Ishikawa (cell line): Measurements from ENCODE around the gene CEP95.
A peak's percentile ranks its signal among the peaks of the same experiment; 100 is the strongest.

Experiments
- CEBPB ChIP-seq: IDR thresholded peaks from 2 replicates; pipeline ENCODE4 v1.6.1; 2012
- CREB1 ChIP-seq: IDR thresholded peaks from 2 replicates; pipeline ENCODE4 v1.6.1; 2012; ENCODE audit warnings: low read depth
- EGR1 ChIP-seq: IDR thresholded peaks from 2 replicates; pipeline ENCODE4 v1.6.1; 2012
- EP300 ChIP-seq: IDR thresholded peaks from 2 replicates; pipeline ENCODE4 v1.6.1; 2012; ENCODE audit warnings: borderline replicate concordance
- FOXM1 ChIP-seq: IDR thresholded peaks from 2 replicates; pipeline ENCODE4 v1.6.1; 2012; ENCODE audit warnings: low read depth, borderline replicate concordance
- NFIC ChIP-seq: IDR thresholded peaks from 2 replicates; pipeline ENCODE4 v1.6.1; 2012
- RAD21 ChIP-seq: IDR thresholded peaks from 2 replicates; pipeline ENCODE4 v1.6.1; 2012; ENCODE audit warnings: low read depth
- REST ChIP-seq: IDR thresholded peaks from 2 replicates; pipeline ENCODE4 v1.6.1; 2012; ENCODE audit warnings: low read depth, mild to moderate bottlenecking
- TAF1 ChIP-seq: IDR thresholded peaks from 2 replicates; pipeline ENCODE4 v1.6.1; 2012; ENCODE audit warnings: low read depth, mild to moderate bottlenecking
- TCF12 ChIP-seq: IDR thresholded peaks from 2 replicates; pipeline ENCODE4 v1.6.1; 2012; ENCODE audit warnings: low read depth
- TEAD4 ChIP-seq: IDR thresholded peaks from 2 replicates; pipeline ENCODE4 v1.6.1; 2012
- USF1 ChIP-seq: IDR thresholded peaks from 2 replicates; pipeline ENCODE4 v1.6.1; 2012
- YY1 ChIP-seq: IDR thresholded peaks from 2 replicates; pipeline ENCODE4 v1.6.1; 2012; ENCODE audit warnings: low read depth
- ZBTB7A ChIP-seq: IDR thresholded peaks from 2 replicates; pipeline ENCODE4 v1.6.1; 2012; ENCODE audit warnings: low read depth
- TF ChIP-seq, protein P1 (sequence below): IDR thresholded peaks from 2 replicates; pipeline ENCODE4 v1.6.1; 2012

The CEP95 gene, protein sequence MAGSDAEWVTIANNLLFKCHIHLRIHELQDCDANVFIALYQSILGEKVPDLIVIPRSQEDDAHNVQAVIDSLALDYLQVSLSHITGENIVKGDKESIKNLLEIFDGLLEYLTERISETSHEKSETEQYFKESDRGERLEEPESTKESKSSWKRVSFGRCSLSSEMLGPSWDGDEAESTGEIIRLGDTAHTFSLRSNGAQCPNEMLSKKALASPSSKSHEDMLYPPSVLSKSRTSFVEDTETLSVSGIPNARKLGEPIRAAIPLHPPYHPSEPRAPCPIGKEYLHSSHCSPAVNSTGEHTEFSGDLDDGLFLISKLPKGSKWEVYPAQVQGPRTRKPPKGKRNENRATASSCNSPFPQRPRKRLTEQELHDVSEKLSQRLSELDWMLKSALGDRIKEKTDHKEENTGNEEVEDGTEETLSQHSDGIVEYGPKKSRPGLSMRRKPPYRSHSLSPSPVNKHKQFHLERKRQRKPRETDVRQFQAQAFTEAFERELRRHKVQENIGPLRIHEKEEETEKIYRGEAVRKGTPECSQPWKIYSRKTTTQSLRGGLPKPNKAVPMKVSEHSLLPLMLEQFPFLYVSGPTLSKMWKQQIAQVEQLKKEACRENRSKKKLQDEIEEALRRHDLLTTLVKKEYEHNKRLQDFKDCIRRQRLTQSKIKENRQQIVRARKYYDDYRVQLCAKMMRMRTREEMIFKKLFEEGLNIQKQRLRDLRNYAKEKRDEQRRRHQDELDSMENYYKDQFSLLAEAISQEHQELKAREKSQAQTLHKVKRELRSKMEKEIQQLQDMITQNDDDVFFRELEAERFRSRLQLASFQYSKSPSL

DNA sequence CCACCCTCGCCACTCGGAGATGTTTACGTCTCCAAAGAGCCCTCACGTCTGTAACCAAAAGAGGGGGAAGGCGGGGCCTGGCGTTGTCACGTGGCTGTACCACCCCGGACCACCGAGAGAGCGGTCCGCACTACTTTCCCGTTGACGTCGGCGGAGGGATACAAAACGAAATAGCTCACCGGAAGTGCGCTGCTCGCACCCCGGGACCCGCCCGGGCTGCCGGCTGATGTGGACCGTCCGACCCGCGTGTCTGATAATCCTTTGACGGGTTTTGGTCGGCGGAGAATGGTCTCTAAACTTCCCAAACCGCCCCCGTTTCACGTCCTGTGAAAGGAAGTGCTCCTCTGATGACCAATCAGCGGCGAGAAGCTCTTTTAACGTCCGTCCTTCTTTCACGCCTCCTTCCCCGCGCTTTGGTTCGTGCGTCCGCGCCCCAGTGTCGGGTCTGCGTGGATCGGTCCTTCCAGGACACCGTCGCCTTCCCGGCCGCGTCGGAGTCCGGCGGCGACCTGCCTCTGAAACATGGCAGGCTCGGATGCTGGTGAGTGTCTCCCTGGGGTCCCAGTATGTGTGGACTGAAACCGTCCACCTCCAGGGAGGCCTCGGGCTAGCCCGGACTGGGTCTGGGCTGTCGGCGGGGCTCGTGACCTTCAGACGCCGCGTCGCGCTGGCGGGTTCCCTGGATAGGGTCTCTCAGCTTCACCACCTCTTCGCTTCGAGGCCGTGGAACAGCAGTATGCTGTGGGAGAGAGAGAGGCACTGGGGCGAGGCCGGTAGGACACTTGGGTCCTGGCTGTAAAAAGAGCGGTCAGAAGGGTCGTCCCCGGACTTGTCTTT is at the start of gene CEP95:
TSS of gene CEP95 (plus strand) at position 402 of the 837 bp plus-strand sequence. CDS start at position 523, 121 bp downstream.
- no peak for TF ChIP-seq CEBPB
- 0 out of 2 replicates have a peak, but pooled peaks have one; percentile 8 for TF ChIP-seq NFIC
- TF ChIP-seq ZBTB7A, result no peak
- TF ChIP-seq TEAD4, result no peak
- TF ChIP-seq FOXM1, result no peak
- no peak; the same call in 1 of the 2 replicates for TF ChIP-seq REST
- TF ChIP-seq TCF12, result no peak; the same call in 1 of the 2 replicates
- TF ChIP-seq, protein P1, sequence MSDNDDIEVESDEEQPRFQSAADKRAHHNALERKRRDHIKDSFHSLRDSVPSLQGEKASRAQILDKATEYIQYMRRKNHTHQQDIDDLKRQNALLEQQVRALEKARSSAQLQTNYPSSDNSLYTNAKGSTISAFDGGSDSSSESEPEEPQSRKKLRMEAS, result peak; percentile 90
- peak; percentile 41; the same call in 1 of the 2 replicates for TF ChIP-seq EGR1
- TF ChIP-seq USF1, result peak; percentile 94
- peak; percentile 47; the same call in 1 of the 2 replicates for TF ChIP-seq TAF1
- TF ChIP-seq CREB1, result no peak
- no peak for TF ChIP-seq RAD21
- TF ChIP-seq YY1, result no peak; the same call in none of the 2 replicates
- 0 out of 2 replicates have a peak, but pooled peaks have one; percentile 9 for TF ChIP-seq EP300

- TF ChIP-seq ZBTB7A (no peak), CREB1 (no peak), YY1 (no peak)
- TF ChIP-seq, protein P1, result no peak
Observed at GRCh38 chr17:64457156-64457555, 49.6 kb upstream of the CEP95 start.

- TF ChIP-seq, protein P1, result no peak
- TF ChIP-seq CEBPB, result no peak
- no peak for TF ChIP-seq ZBTB7A
- no peak for TF ChIP-seq EP300
- no peak for TF ChIP-seq REST
- TF ChIP-seq TCF12, result no peak
- no peak for TF ChIP-seq TEAD4
Observed at GRCh38 chr17:64458756-64459155, 48.0 kb upstream of the CEP95 start.

DNA sequence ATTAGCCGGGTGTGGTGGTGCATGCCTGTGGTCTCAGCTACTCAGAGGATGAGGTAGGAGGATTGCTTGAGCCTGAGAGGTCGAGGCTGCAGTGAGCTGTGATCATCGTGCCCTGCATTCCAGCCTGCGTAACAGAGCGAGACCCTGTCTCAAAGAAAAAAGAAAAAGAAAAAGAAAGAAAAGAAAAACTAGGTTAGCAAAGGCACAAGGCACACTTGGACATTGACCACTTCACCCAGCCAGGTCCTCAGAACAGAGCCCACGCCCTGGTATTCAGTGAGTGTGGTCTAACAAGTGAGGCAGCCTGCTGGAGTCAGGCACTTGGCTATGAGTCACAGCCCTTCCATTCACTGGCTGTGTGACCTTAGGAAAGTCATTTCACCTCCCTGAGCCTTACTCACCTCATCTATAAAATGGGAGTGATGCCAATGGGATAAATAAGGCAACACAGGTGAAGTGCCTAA is 47.5 kb upstream of the CEP95 start:
- TF ChIP-seq USF1 (no peak), EP300 (no peak), EGR1 (no peak), CEBPB (no peak), YY1 (no peak)
- TF ChIP-seq, protein P1, result no peak
